GM12892 (cell line): ENCODE results near the gene ACVR1B.

Source experiments
- POLR2A ChIP-seq: IDR thresholded peaks from 2 replicates; pipeline ENCODE4 v1.6.1; 2011; ENCODE audit warnings: low read depth, low read length, control low read depth
- POLR2AphosphoS5 ChIP-seq: IDR thresholded peaks from 2 replicates; pipeline ENCODE4 v1.6.1; 2011; ENCODE audit warnings: low read depth, low read length, control low read depth

- TF ChIP-seq POLR2A (no peak), POLR2AphosphoS5 (no peak)
Observed at GRCh38 chr12:52035190-52035589, 83.7 kb downstream of the ACVR1B start.
